Small intestine (tissue), 7 donors: ENCODE results near the gene EPB41. TPM values are rescaled to one million over a fixed set of nuclear protein-coding genes. Genes with fewer than 3 reads are reported as not detected.

Experiments
- DNase-seq, 2 donors: peaks; one replicate each; pipeline versions ENCODE4 v3.0.0 to v3.0.0-alpha.2; 2013
- FAIRE-seq: peaks from 2 replicates; lab custom pipeline; 2012; peaks lifted over from hg19 to GRCh38; lab: Jason Lieb, UNC
- H3K27ac ChIP-seq, 3 donors: one replicate each; pipeline ENCODE4 v1.5.1; 2013; ENCODE audit warnings: low read length in 2 of 3, mild to moderate bottlenecking in 2 of 3, control low read depth in 1 of 3, inconsistent platforms in 1 of 3, low read depth in 1 of 3, moderate library complexity in 1 of 3
- H3K27me3 ChIP-seq, 3 donors: one replicate each; pipeline ENCODE4 v1.6.1; 2013; ENCODE audit warnings: low read length in 3 of 3, inconsistent platforms in 1 of 3; ENCODE audit not compliant: control insufficient read depth in 3 of 3, insufficient read depth in 3 of 3
- H3K36me3 ChIP-seq, 3 donors: one replicate each; pipeline ENCODE4 v1.6.1; 2013; ENCODE audit warnings: low read length in 3 of 3, inconsistent platforms in 1 of 3, low read depth in 1 of 3, mild to moderate bottlenecking in 1 of 3, moderate library complexity in 1 of 3; ENCODE audit not compliant: control insufficient read depth in 3 of 3, insufficient read depth in 2 of 3
- H3K4me1 ChIP-seq, 3 donors: one replicate each; pipeline ENCODE4 v1.6.1; 2013; ENCODE audit warnings: low read length in 2 of 3, inconsistent platforms in 1 of 3, low read depth in 1 of 3, mild to moderate bottlenecking in 1 of 3, moderate library complexity in 1 of 3; ENCODE audit not compliant: control insufficient read depth in 3 of 3, insufficient read depth in 2 of 3
- H3K4me3 ChIP-seq, 3 donors: one replicate each; pipeline ENCODE4 v1.5.1; 2013; ENCODE audit warnings: low read length in 3 of 3, control low read depth in 1 of 3, inconsistent platforms in 1 of 3, low read depth in 1 of 3, mild to moderate bottlenecking in 1 of 3, moderate library complexity in 1 of 3
- H3K9me3 ChIP-seq, 2 donors: one replicate each; pipeline ENCODE4 v1.6.1; 2013; ENCODE audit warnings: low read depth in 1 of 2, low read length in 1 of 2; ENCODE audit not compliant: control insufficient read depth in 2 of 2, insufficient read depth in 1 of 2
- WGBS, 3 donors: extraction: QIAGEN DNeasy Blood & Tissue Kit; methylation state at CpG; one replicate each; pipeline ENCODE4 v1.1.7; 2013; 5-methylcytosine and 5-hydroxymethylcytosine counted together
- polyA plus RNA-seq, 4 donors: library from polyadenylated mRNA; stranded (reverse) in 3 of 4; unstranded in 1 of 4; fragments of 200-250 nt in 3 of 4; fragments of 120-200 nt in 1 of 4; gene quantifications; one replicate each; pipeline versions ENCODE4 v1.2.1 to v1.2.3, GENCODE V29; 2013
- donor health status: healthy with polysubstance abuse.
- donor health status: control.
- donor health status: control.
- donor health status: Bipolar disorder and iron deficiency.
- donor health status: healthy.

The EPB41 gene
- polyA plus RNA-seq, 4 donors: 14.9 to 77.9 (median 20.5) TPM

GRCh38 chr1:29157269-29157601 is 242.9 kb downstream of the EPB41 start:
- Histone ChIP-seq H3K27me3 (no peaks in the 10 kb centered on the region), H3K4me1 (peaks cover 0 to 22% (median 2%) of the 10 kb centered on the region in 3 donors), H3K9me3 (peaks cover 0 to 30% of the 10 kb centered on the region in 2 donors), H3K4me3 (no peak overlapping the region), H3K36me3 (peaks cover 20 to 68% (median 37%) of the 10 kb centered on the region in 3 donors), H3K27ac (peak overlapping the region in 2 of 3 donors; percentile 65 to 77)
- WGBS, 3 donors: 88 to 94% (median 89%) methylated on average over 3 of the region's 3 CpGs
- no peak for DNase-seq
- no peak for FAIRE-seq

- FAIRE-seq: no peak
- peaks cover 2 to 36% (median 4%) of the 10 kb centered on the region in 3 donors for H3K4me1 ChIP-seq
These were observed 245.4 kb downstream of the EPB41 start for GRCh38 chr1:29159773-29160172.

GRCh38 chr1:29162025-29162424 is 247.7 kb downstream of the EPB41 start:
- peaks cover 0 to 24% of the 10 kb centered on the region in 2 donors for H3K9me3 ChIP-seq
- 23 to 47% (median 41%) methylated on average over 4 of the region's 4 CpGs for WGBS, 3 donors
- DNase-seq (no peak), FAIRE-seq (no peak)
- H3K36me3 ChIP-seq: peaks cover 18 to 43% (median 32%) of the 10 kb centered on the region in 3 donors
- H3K4me3 ChIP-seq: no peak overlapping the region
- H3K4me1 ChIP-seq: peaks cover 0 to 44% (median 14%) of the 10 kb centered on the region in 3 donors
- no peaks in the 10 kb centered on the region for H3K27me3 ChIP-seq
- peak overlapping the region in 1 of 3 donors; percentile 17 for H3K27ac ChIP-seq

More at GRCh38 chr1:29159773-29160172, 245.4 kb downstream of the EPB41 start:
- Histone ChIP-seq H3K9me3 (peaks cover 0 to 30% of the 10 kb centered on the region in 2 donors), H3K27ac (no peak overlapping the region), H3K27me3 (no peaks in the 10 kb centered on the region), H3K4me3 (no peak overlapping the region), H3K36me3 (peaks cover 16 to 54% (median 32%) of the 10 kb centered on the region in 3 donors)
- WGBS, 3 donors: 74 to 90% (median 78%) methylated on average over 3 of the region's 3 CpGs
- no peak for DNase-seq

- peaks cover 0 to 43% (median 14%) of the 10 kb centered on the region in 3 donors for H3K4me1 ChIP-seq
- FAIRE-seq: no peak
- WGBS, 3 donors: 79 to 83% (median 80%) methylated on average over 9 of the region's 9 CpGs
These were observed 248.2 kb downstream of the EPB41 start for GRCh38 chr1:29162476-29163138.

GRCh38 chr1:29164588-29164987 is 250.2 kb downstream of the EPB41 start:
- FAIRE-seq (no peak), DNase-seq (no peak)
- Histone ChIP-seq H3K4me3 (no peak overlapping the region), H3K27ac (peak overlapping the region in 1 of 3 donors; percentile 87), H3K9me3 (peaks cover 0 to 3% of the 10 kb centered on the region in 2 donors), H3K27me3 (no peaks in the 10 kb centered on the region), H3K4me1 (peaks cover 0 to 43% (median 14%) of the 10 kb centered on the region in 3 donors), H3K36me3 (peaks cover 10 to 31% (median 16%) of the 10 kb centered on the region in 3 donors)
- 90 to 96% (median 93%) methylated on average over 4 of the region's 4 CpGs for WGBS, 3 donors

More at GRCh38 chr1:29162476-29163138, 248.2 kb downstream of the EPB41 start:
- Histone ChIP-seq H3K27me3 (no peaks in the 10 kb centered on the region), H3K27ac (peak overlapping the region in 1 of 3 donors; percentile 17), H3K9me3 (peaks cover 0 to 20% of the 10 kb centered on the region in 2 donors), H3K36me3 (peaks cover 18 to 44% (median 29%) of the 10 kb centered on the region in 3 donors), H3K4me3 (no peak overlapping the region)
- no peak for DNase-seq

GRCh38 chr1:29166291-29166878 is 252.0 kb downstream of the EPB41 start:
- WGBS, 3 donors: 17 to 53% (median 32%) methylated on average over 9 of the region's 9 CpGs
- no peak for FAIRE-seq
- Histone ChIP-seq H3K36me3 (peaks cover 10 to 25% (median 13%) of the 10 kb centered on the region in 3 donors), H3K9me3 (no peaks in the 10 kb centered on the region), H3K4me1 (peaks cover 4 to 43% (median 25%) of the 10 kb centered on the region in 3 donors), H3K27me3 (no peaks in the 10 kb centered on the region), H3K27ac (peak overlapping the region in 2 of 3 donors; percentile 45 to 87), H3K4me3 (no peak overlapping the region)
- peak; percentile 88 to 90 for DNase-seq

- no peak for DNase-seq
- no peaks in the 10 kb centered on the region for H3K27me3 ChIP-seq
- no peak overlapping the region for H3K4me3 ChIP-seq
- H3K9me3 ChIP-seq: no peaks in the 10 kb centered on the region
- H3K36me3 ChIP-seq: peaks cover 10 to 26% (median 13%) of the 10 kb centered on the region in 3 donors
- WGBS, 3 donors: 96% methylated on average over 9 of the region's 9 CpGs
- peaks cover 4 to 34% (median 21%) of the 10 kb centered on the region in 3 donors for H3K4me1 ChIP-seq
- no peak for FAIRE-seq
- no peak overlapping the region for H3K27ac ChIP-seq
These were observed 253.5 kb downstream of the EPB41 start for GRCh38 chr1:29167904-29168303.
